Measurements from ENCODE around the gene GTF2IRD1.

- TF ChIP-seq SUZ12 (IDR thresholded peaks at IDR 0.05; ENCODE audit: extremely low read depth, insufficient read depth, insufficient read length) (no peak), ZNF274 (IDR thresholded peaks at IDR 0.05; ENCODE audit: low read depth, low read length) (no peak), YY1 (IDR thresholded peaks at IDR 0.05; ENCODE audit: insufficient read depth, insufficient read length) (no peak)
Measured at GRCh38 chr7:74617180-74617744, 163.6 kb downstream of the GTF2IRD1 start.
